Measurements from ENCODE around the gene MRTFA. TPM values are rescaled to one million over a fixed set of nuclear protein-coding genes. Genes with fewer than 3 reads are reported as not detected.

Gene MRTFA
- total RNA-seq, 1 donor from 2014 or later, result 99.3 TPM

DNA sequence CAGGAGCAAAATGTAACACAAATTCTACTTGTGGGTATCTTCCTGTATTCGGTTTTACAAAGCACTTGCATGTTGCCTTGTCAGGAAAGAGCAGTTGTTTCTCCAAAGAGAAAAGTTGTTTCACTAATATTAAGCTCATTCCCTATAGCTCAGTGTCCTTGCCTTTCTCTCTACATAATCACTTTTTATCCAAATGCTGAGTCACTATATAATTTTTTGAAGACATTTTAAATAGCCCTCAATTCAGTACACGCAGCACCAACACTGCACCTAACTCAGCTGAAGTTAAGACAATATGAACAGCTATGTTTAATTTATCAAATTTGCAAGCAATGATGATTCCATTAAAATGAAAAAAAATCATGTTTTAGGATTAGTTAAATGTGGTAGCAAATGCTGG lies 14.5 kb upstream of the MRTFA start:
- Histone ChIP-seq H3K4me3 (peak overlapping the region; percentile 68 to 70), H3K36me3 (no peaks in the 10 kb centered on the region), H3K9me3 (no peaks in the 10 kb centered on the region), H3K4me1 (peaks cover 5 to 29% of the 10 kb centered on the region in 2 donors), H3K27me3 (no peaks in the 10 kb centered on the region), H3K27ac (peak overlapping the region; percentile 97)
- TF ChIP-seq, protein P1, sequence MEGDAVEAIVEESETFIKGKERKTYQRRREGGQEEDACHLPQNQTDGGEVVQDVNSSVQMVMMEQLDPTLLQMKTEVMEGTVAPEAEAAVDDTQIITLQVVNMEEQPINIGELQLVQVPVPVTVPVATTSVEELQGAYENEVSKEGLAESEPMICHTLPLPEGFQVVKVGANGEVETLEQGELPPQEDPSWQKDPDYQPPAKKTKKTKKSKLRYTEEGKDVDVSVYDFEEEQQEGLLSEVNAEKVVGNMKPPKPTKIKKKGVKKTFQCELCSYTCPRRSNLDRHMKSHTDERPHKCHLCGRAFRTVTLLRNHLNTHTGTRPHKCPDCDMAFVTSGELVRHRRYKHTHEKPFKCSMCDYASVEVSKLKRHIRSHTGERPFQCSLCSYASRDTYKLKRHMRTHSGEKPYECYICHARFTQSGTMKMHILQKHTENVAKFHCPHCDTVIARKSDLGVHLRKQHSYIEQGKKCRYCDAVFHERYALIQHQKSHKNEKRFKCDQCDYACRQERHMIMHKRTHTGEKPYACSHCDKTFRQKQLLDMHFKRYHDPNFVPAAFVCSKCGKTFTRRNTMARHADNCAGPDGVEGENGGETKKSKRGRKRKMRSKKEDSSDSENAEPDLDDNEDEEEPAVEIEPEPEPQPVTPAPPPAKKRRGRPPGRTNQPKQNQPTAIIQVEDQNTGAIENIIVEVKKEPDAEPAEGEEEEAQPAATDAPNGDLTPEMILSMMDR (IDR thresholded peaks at IDR 0.05), result no peak
- DNase-seq (ENCODE audit: low spot score in 2 of 2), result no peak
- intact Hi-C loops (cut with DNase I), result loop anchor here (1.0 to 5.0 kb wide), 4 partner anchors 14 to 166 kb away; partner anchors contain the start of gene SLC25A17

DNA sequence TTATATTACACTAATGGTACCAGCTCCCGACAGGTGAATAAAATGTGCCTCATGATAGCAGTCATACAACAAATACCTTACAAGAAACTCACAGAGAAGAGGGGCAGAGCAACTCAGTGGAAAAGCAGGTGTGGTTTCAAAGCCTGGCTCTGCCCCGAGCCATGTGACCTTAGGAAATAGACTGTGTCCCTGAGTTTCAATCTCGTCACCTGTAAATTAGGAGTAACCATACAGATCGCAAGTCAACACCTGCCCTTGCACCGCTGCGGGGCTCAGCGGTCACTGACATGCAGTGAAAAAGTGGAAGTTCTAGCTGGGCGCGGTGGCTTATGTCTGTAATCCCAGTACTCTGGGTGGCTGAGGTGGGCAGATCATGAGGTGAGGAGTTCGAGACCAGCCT lies 11.9 kb upstream of the MRTFA start:
- Histone ChIP-seq H3K36me3 (no peaks in the 10 kb centered on the region), H3K27ac (no peak overlapping the region), H3K9me3 (no peaks in the 10 kb centered on the region), H3K4me3 (no peak overlapping the region), H3K27me3 (no peaks in the 10 kb centered on the region), H3K4me1 (peaks cover 5 to 23% of the 10 kb centered on the region in 2 donors)
- DNase-seq (ENCODE audit: low spot score in 2 of 2), result no peak
- intact Hi-C loops (cut with DNase I), result no loop called here
- TF ChIP-seq, protein P1 (IDR thresholded peaks at IDR 0.05), result no peak

DNA sequence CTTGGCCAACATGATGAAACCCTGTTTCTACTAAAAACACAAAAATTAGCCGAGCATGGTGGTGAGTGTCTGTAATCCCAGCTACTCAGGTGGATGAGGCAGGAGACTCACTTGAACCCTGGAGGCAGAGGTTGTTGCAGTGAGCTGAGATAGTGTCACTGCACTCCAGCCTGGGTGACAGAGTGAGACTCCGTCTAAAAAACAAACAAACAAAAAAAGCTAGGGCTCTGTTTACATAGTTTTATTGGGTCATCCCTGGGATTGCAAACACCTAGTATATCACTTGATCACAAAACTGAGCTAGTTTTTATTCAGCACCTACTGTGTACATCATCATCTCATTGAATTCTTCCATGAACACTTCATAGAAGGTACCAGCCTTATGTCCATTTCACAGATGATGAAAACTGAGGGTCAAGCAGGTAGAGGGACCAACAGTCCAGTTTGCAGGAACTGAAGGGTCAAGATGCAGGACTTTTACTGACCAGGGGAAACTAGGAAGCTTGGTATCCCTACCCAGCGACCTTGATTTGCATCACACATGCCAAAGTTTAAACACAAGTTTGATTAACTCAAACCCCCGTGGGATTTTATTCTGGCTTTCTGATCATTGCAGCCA lies 9.2 kb upstream of the MRTFA start:
- Histone ChIP-seq H3K4me1 (peaks cover 0 to 8% of the 10 kb centered on the region in 2 donors), H3K36me3 (no peaks in the 10 kb centered on the region), H3K9me3 (no peaks in the 10 kb centered on the region), H3K4me3 (no peak overlapping the region), H3K27ac (peak overlapping the region; percentile 46 to 77), H3K27me3 (no peaks in the 10 kb centered on the region)
- DNase-seq (ENCODE audit: low spot score in 2 of 2), result no peak
- intact Hi-C loops (cut with DNase I), result loop anchor here (1.0 kb wide), 1 partner anchor 208 kb away; no protein-coding TSS in a partner anchor
- TF ChIP-seq, protein P1 (IDR thresholded peaks at IDR 0.05), result no peak

DNA sequence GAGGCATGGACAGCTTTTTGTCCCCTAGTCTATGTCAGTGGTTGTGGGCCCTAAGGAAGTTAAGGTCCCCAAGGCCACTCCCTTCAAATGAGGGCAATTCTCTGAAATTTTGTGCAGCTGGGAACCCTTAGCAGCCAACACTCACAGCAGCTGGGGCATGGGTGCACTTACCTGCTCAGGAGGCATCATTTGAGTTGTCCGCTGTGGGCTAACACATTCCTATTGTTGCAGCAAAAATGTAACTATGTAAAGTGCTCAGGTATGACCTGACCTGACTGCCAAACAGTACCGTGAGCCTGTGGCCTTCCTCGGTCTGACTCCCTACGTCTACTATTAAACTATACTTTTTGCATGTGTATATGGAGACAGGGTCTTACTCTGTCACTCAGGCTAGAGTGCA lies 5.8 kb upstream of the MRTFA start:
- H3K27ac ChIP-seq, result no peak overlapping the region

DNA sequence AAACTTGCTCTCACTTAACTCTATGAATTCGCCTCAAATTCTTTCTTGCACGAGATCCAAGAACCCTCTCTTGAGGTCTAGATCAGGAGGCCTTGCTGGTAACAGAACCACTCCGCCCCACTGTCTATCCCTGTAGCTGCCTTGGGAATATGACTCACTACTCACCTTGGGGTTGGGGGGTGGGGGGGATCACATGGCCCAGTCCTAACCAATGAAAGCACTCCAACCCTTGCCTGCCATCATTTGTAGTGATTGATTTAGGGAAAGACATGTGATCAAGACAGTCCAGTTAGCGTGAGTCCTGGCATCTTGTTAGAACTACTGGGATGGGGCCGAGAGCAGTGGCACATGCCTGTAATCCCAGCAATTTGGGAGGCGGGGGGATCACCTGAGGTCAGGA lies 4.8 kb upstream of the MRTFA start:
- TF ChIP-seq, protein P1 (IDR thresholded peaks at IDR 0.05), result no peak
- Histone ChIP-seq H3K27me3 (no peaks in the 10 kb centered on the region), H3K36me3 (no peaks in the 10 kb centered on the region), H3K27ac (no peak overlapping the region), H3K4me1 (peaks cover 0 to 12% of the 10 kb centered on the region in 2 donors), H3K9me3 (no peaks in the 10 kb centered on the region), H3K4me3 (no peak overlapping the region)
- intact Hi-C loops (cut with DNase I), result no loop called here
- DNase-seq (ENCODE audit: low spot score in 2 of 2), result no peak

More for the DNA sequence above, 5.8 kb upstream of the MRTFA start:
- Histone ChIP-seq H3K4me3 (no peak overlapping the region), H3K27me3 (no peaks in the 10 kb centered on the region), H3K4me1 (peaks cover 0 to 14% of the 10 kb centered on the region in 2 donors), H3K9me3 (no peaks in the 10 kb centered on the region), H3K36me3 (no peaks in the 10 kb centered on the region)
- no peak for DNase-seq (ENCODE audit: low spot score in 2 of 2)
- TF ChIP-seq, protein P1 (IDR thresholded peaks at IDR 0.05), result no peak
- intact Hi-C loops (cut with DNase I), result no loop called here

All from ascending aorta (tissue), 2 donors.